Mammary epithelial cell (primary cell): Measurements from ENCODE around the gene PRTFDC1.

ENCODE experiments used
- EZH2 ChIP-seq: IDR thresholded peaks from 2 replicates; pipeline ENCODE4 v1.6.1; 2012; ENCODE audit warnings: low read length, inconsistent platforms, borderline replicate concordance
- TF ChIP-seq, protein P1 (sequence below), 2 donors: IDR thresholded peaks in 1 of 2; conservative IDR thresholded peaks in 1 of 2; 2 replicates each; pipeline ENCODE4 v1.5.1; 2011 to 2012; ENCODE audit warnings: inconsistent platforms in 2 of 2, low read length in 2 of 2, mild to moderate bottlenecking in 2 of 2, control low read depth in 1 of 2, low read depth in 1 of 2; ENCODE audit not compliant: insufficient read depth in 1 of 2; ENCODE audit errors: extremely low read depth in 1 of 2

GRCh38 chr10:24879861-24880260 lies 72.5 kb downstream of the PRTFDC1 start:
- TF ChIP-seq, protein P1, sequence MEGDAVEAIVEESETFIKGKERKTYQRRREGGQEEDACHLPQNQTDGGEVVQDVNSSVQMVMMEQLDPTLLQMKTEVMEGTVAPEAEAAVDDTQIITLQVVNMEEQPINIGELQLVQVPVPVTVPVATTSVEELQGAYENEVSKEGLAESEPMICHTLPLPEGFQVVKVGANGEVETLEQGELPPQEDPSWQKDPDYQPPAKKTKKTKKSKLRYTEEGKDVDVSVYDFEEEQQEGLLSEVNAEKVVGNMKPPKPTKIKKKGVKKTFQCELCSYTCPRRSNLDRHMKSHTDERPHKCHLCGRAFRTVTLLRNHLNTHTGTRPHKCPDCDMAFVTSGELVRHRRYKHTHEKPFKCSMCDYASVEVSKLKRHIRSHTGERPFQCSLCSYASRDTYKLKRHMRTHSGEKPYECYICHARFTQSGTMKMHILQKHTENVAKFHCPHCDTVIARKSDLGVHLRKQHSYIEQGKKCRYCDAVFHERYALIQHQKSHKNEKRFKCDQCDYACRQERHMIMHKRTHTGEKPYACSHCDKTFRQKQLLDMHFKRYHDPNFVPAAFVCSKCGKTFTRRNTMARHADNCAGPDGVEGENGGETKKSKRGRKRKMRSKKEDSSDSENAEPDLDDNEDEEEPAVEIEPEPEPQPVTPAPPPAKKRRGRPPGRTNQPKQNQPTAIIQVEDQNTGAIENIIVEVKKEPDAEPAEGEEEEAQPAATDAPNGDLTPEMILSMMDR (conservative IDR thresholded peaks at IDR 0.05 in 1 of 2, IDR thresholded peaks at IDR 0.05 in 1 of 2; ENCODE audit: extremely low read depth in 1 of 2, insufficient read depth in 1 of 2, low read depth in 1 of 2, low read length in 2 of 2), result no peak
- TF ChIP-seq EZH2, result no peak
